Mesenchymal stem cell (in vitro differentiated cells and primary cell): ENCODE measurements around the gene RACGAP1.

Source experiments
- DNase-seq: peaks from one replicate; pipeline ENCODE4 v3.0.0-alpha.2; 2013
- H2AFZ ChIP-seq: one replicate; pipeline ENCODE4 v1.6.1; 2013; ENCODE audit warnings: low read depth, mild to moderate bottlenecking, control low read depth, inconsistent platforms, low read length, moderate library complexity
- H2AK5ac ChIP-seq: 2 replicates; pipeline ENCODE4 v1.6.1; 2013; ENCODE audit warnings: low read length, moderate library complexity, mild to moderate bottlenecking, inconsistent platforms; ENCODE audit not compliant: severe bottlenecking
- H2BK120ac ChIP-seq: one replicate; pipeline ENCODE4 v1.6.1; 2013; ENCODE audit warnings: low read depth, mild to moderate bottlenecking, inconsistent platforms, low read length, moderate library complexity
- H2BK12ac ChIP-seq, 2 experiments: one replicate each; pipeline ENCODE4 v1.6.1; 2013; ENCODE audit warnings: inconsistent platforms in 2 of 2, low read length in 2 of 2, mild to moderate bottlenecking in 2 of 2, moderate library complexity in 2 of 2, control low read depth in 1 of 2
- H2BK15ac ChIP-seq: one replicate; pipeline ENCODE4 v1.6.1; 2013; ENCODE audit warnings: mild to moderate bottlenecking, low read depth, inconsistent platforms; ENCODE audit not compliant: poor library complexity, severe bottlenecking
- H2BK5ac ChIP-seq: 2 replicates; pipeline ENCODE4 v1.6.1; 2013; ENCODE audit warnings: low read depth, mild to moderate bottlenecking, low read length, control low read depth, inconsistent platforms; ENCODE audit not compliant: poor library complexity, severe bottlenecking
- H3K14ac ChIP-seq, 2 experiments: one replicate each; pipeline ENCODE4 v1.6.1; 2013; ENCODE audit warnings: inconsistent platforms in 2 of 2, low read length in 2 of 2, control low read depth in 1 of 2, mild to moderate bottlenecking in 1 of 2, moderate library complexity in 1 of 2
- H3K18ac ChIP-seq, 2 experiments: one replicate each; pipeline ENCODE4 v1.6.1; 2013; ENCODE audit warnings: inconsistent platforms in 2 of 2, low read length in 2 of 2, control low read depth in 1 of 2, low read depth in 1 of 2, mild to moderate bottlenecking in 1 of 2
- H3K23ac ChIP-seq, 2 experiments: one replicate each; pipeline ENCODE4 v1.6.1; 2013; ENCODE audit warnings: inconsistent platforms in 2 of 2, low read length in 2 of 2, mild to moderate bottlenecking in 2 of 2, moderate library complexity in 2 of 2, control low read depth in 1 of 2
- H3K27ac ChIP-seq: 2 replicates; pipeline ENCODE4 v1.5.1; 2013; ENCODE audit warnings: mild to moderate bottlenecking, moderate library complexity, low read length, control low read depth, inconsistent platforms; ENCODE audit not compliant: poor library complexity, severe bottlenecking
- H3K27me3 ChIP-seq, 2 experiments: 2 replicates each; pipeline versions ENCODE4 v1.6.1 to v1.7.0; 2013; ENCODE audit warnings: low read length in 2 of 2, mild to moderate bottlenecking in 2 of 2, moderate library complexity in 2 of 2, control low read depth in 1 of 2, inconsistent platforms in 1 of 2; ENCODE audit not compliant: control insufficient read depth in 1 of 2, insufficient read depth in 1 of 2
- H3K36me3 ChIP-seq, 2 experiments: 2 replicates each; pipeline versions ENCODE4 v1.6.1 to v1.7.0; 2013; ENCODE audit warnings: low read length in 2 of 2, control low read depth in 1 of 2, inconsistent platforms in 1 of 2, low read depth in 1 of 2, mild to moderate bottlenecking in 1 of 2; ENCODE audit not compliant: insufficient read depth in 2 of 2, control insufficient read depth in 1 of 2
- H3K4ac ChIP-seq, 2 experiments: one replicate each; pipeline ENCODE4 v1.6.1; 2013; ENCODE audit warnings: inconsistent platforms in 2 of 2, low read length in 2 of 2, mild to moderate bottlenecking in 2 of 2, moderate library complexity in 2 of 2, control low read depth in 1 of 2, low read depth in 1 of 2
- H3K4me1 ChIP-seq: 2 replicates; pipeline ENCODE4 v1.6.1; 2013; ENCODE audit warnings: low read depth, low read length, control low read depth; ENCODE audit not compliant: control insufficient read depth, insufficient read depth
- H3K4me2 ChIP-seq: 2 replicates; pipeline ENCODE4 v1.6.1; 2013; ENCODE audit warnings: low read length, mild to moderate bottlenecking, inconsistent platforms; ENCODE audit not compliant: poor library complexity, severe bottlenecking
- H3K4me3 ChIP-seq, 2 experiments: 2 replicates each; pipeline versions ENCODE4 v1.5.1 to v1.7.0; 2013; ENCODE audit warnings: low read length in 2 of 2, mild to moderate bottlenecking in 2 of 2, control low read depth in 1 of 2, low read depth in 1 of 2; ENCODE audit not compliant: insufficient read depth in 1 of 2
- H3K79me1 ChIP-seq: replicated peaks from 2 replicates; pipeline ENCODE4 v1.6.1; 2013; ENCODE audit warnings: mild to moderate bottlenecking, control low read depth, low read length, inconsistent platforms; ENCODE audit not compliant: poor library complexity, severe bottlenecking
- H3K9ac ChIP-seq: 2 replicates; pipeline ENCODE4 v1.7.0; 2013; ENCODE audit warnings: mild to moderate bottlenecking, low read length, moderate library complexity
- H3K9me3 ChIP-seq: 2 replicates; pipeline ENCODE4 v1.7.0; 2013; ENCODE audit warnings: mild to moderate bottlenecking, low read length; ENCODE audit not compliant: control insufficient read depth
- H4K8ac ChIP-seq: one replicate; pipeline ENCODE4 v1.6.1; 2013; ENCODE audit warnings: inconsistent platforms, mild to moderate bottlenecking, low read length, moderate library complexity
- H4K91ac ChIP-seq: one replicate; pipeline ENCODE4 v1.6.1; 2013; ENCODE audit warnings: mild to moderate bottlenecking, low read length, inconsistent platforms
- WGBS: methylation state at CpG from one replicate; pipeline ENCODE4 v1.1.7; 2013; ENCODE audit warnings: mixed read lengths; 5-methylcytosine and 5-hydroxymethylcytosine counted together

The RACGAP1 gene

GRCh38 chr12:49962861-49963765, 62.2 kb downstream of the RACGAP1 start:
- no peak overlapping the region for H3K18ac ChIP-seq
- no peak overlapping the region for H3K27ac ChIP-seq
- no peak overlapping the region for H2BK15ac ChIP-seq
- H3K4me2 ChIP-seq: no peak overlapping the region
- H3K79me1 ChIP-seq: no peaks in the 10 kb centered on the region
- H3K23ac ChIP-seq: no peak overlapping the region
- H4K91ac ChIP-seq: no peak overlapping the region
- no peak for DNase-seq
- no peak overlapping the region for H2BK12ac ChIP-seq
- H2BK5ac ChIP-seq: no peak overlapping the region
- WGBS: 87% methylated on average over 21 of the region's 21 CpGs
- H3K27me3 ChIP-seq: peaks cover 64 to 74% of the 10 kb centered on the region in 2 experiments
- no peak overlapping the region for H3K4ac ChIP-seq
- H2AK5ac ChIP-seq: no peak overlapping the region
- H3K4me1 ChIP-seq: peaks cover 42% of the 10 kb centered on the region
- no peak overlapping the region for H3K4me3 ChIP-seq
- no peaks in the 10 kb centered on the region for H3K36me3 ChIP-seq
- H2AFZ ChIP-seq: no peak overlapping the region
- no peak overlapping the region for H2BK120ac ChIP-seq
- H4K8ac ChIP-seq: no peak overlapping the region
- no peaks in the 10 kb centered on the region for H3K9me3 ChIP-seq
- no peak overlapping the region for H3K9ac ChIP-seq
- no peak overlapping the region for H3K14ac ChIP-seq

- Histone ChIP-seq H2BK12ac (no peak overlapping the region), H4K91ac (no peak overlapping the region), H2BK15ac (no peak overlapping the region), H3K9ac (no peak overlapping the region), H3K27ac (no peak overlapping the region), H3K23ac (no peak overlapping the region), H3K27me3 (peaks cover 67 to 83% of the 10 kb centered on the region in 2 experiments), H3K4me1 (peaks cover 36% of the 10 kb centered on the region), H3K4me2 (no peak overlapping the region), H3K18ac (no peak overlapping the region), H3K79me1 (no peaks in the 10 kb centered on the region), H4K8ac (peak overlapping the region; percentile 7), H3K36me3 (no peaks in the 10 kb centered on the region), H3K14ac (no peak overlapping the region), H2BK5ac (no peak overlapping the region), H3K4ac (no peak overlapping the region), H3K9me3 (no peaks in the 10 kb centered on the region), H3K4me3 (no peak overlapping the region), H2AFZ (no peak overlapping the region), H2BK120ac (no peak overlapping the region), H2AK5ac (no peak overlapping the region)
- WGBS: 47% methylated on average over 37 of the region's 37 CpGs
- DNase-seq: no peak
These were observed 63.1 kb downstream of the RACGAP1 start for GRCh38 chr12:49961993-49962764.

- Histone ChIP-seq H4K8ac (peak within 1 kb of the TSS; percentile 7), H3K27ac (no peak within 1 kb of the TSS), H2BK12ac (no peak within 1 kb of the TSS), H2AK5ac (no peak within 1 kb of the TSS), H3K23ac (no peak within 1 kb of the TSS), H3K9me3 (no peaks in the 10 kb centered on the region), H3K79me1 (no peaks in the 10 kb centered on the region), H3K4ac (no peak within 1 kb of the TSS), H4K91ac (no peak within 1 kb of the TSS), H2BK120ac (no peak within 1 kb of the TSS), H3K9ac (no peak within 1 kb of the TSS), H2BK5ac (no peak within 1 kb of the TSS), H3K4me1 (peaks cover 33% of the 10 kb centered on the region), H2AFZ (no peak within 1 kb of the TSS), H3K4me2 (peak within 1 kb of the TSS; percentile 78), H3K27me3 (peaks cover 72 to 91% of the 10 kb centered on the region in 2 experiments), H3K18ac (no peak within 1 kb of the TSS), H3K4me3 (peak within 1 kb of the TSS; percentile 15 to 63), H3K14ac (no peak within 1 kb of the TSS), H3K36me3 (no peaks in the 10 kb centered on the region), H2BK15ac (peak within 1 kb of the TSS; percentile 62)
- DNase-seq: no peak
- WGBS: 11% methylated on average over 70 of the region's 111 CpGs
These were observed 64.0 kb downstream of the RACGAP1 start, which contains the start of gene AQP5 for GRCh38 chr12:49961111-49961922. AQP5 (plus strand) TSS chr12:49961872; CDS start chr12:49962018, 146 bp downstream.
